ENCODE data around the gene CIC.

The CIC gene

GRCh38 chr19:42277821-42278451, 8.9 kb downstream of the CIC start:
- DNase-seq (ENCODE audit: low read depth in 2 of 2) = no peak

- no peak for DNase-seq (ENCODE audit: low read depth in 2 of 2)
Observed at GRCh38 chr19:42278452-42279154, 9.6 kb downstream of the CIC start.

GRCh38 chr19:42279155-42279901, 10.3 kb downstream of the CIC start:
- no peak for DNase-seq (ENCODE audit: low read depth in 2 of 2)

GRCh38 chr19:42279902-42280814, 11.1 kb downstream of the CIC start:
- DNase-seq (ENCODE audit: low read depth in 2 of 2) = peak; percentile 72 to 82

- DNase-seq (ENCODE audit: low read depth in 2 of 2) = no peak
Observed at GRCh38 chr19:42280815-42281145, 11.7 kb downstream of the CIC start.

GRCh38 chr19:42281146-42281826, 12.2 kb downstream of the CIC start:
- DNase-seq (ENCODE audit: low read depth in 2 of 2) = no peak

GRCh38 chr19:42281827-42282762, 13.0 kb downstream of the CIC start:
- no peak for DNase-seq (ENCODE audit: low read depth in 2 of 2)

GRCh38 chr19:42282819-42283187, 13.8 kb downstream of the CIC start:
- no peak for DNase-seq (ENCODE audit: low read depth in 2 of 2)

GRCh38 chr19:42283188-42284065, 14.4 kb downstream of the CIC start:
- peak; percentile 95 to 96 for DNase-seq (ENCODE audit: low read depth in 2 of 2)

GRCh38 chr19:42284066-42284501, 15.0 kb downstream of the CIC start:
- DNase-seq (ENCODE audit: low read depth in 2 of 2) = peak; percentile 64 to 82

- no peak for DNase-seq (ENCODE audit: low read depth in 2 of 2)
Observed at GRCh38 chr19:42284591-42285341, 15.7 kb downstream of the CIC start.

GRCh38 chr19:42285541-42285941, 16.5 kb downstream of the CIC start:
- no peak for DNase-seq (ENCODE audit: low read depth in 2 of 2)

GRCh38 chr19:42285988-42286348, 16.9 kb downstream of the CIC start:
- no peak for DNase-seq (ENCODE audit: low read depth in 2 of 2)

- no peak for DNase-seq (ENCODE audit: low read depth in 2 of 2)
Observed at GRCh38 chr19:42286349-42287016, 17.4 kb downstream of the CIC start.

- DNase-seq (ENCODE audit: low read depth in 2 of 2) = no peak
Observed at GRCh38 chr19:42287017-42287826, 18.2 kb downstream of the CIC start.

- DNase-seq (ENCODE audit: low read depth in 2 of 2) = no peak
Observed at GRCh38 chr19:42287827-42288107, 18.7 kb downstream of the CIC start.

GRCh38 chr19:42288387-42288786, 19.3 kb downstream of the CIC start:
- no peak for DNase-seq (ENCODE audit: low read depth in 2 of 2)
